ENCODE measurements around the gene IFNA6. TPM values are rescaled to one million over a fixed set of nuclear protein-coding genes. Genes with fewer than 3 reads are reported as not detected.
"Not testable (repeated sequence)": the region's sequence is repeated elsewhere in the genome, so short reads cannot be mapped to it uniquely, and the experiment has no call there.

Gene IFNA6
- total RNA-seq, 2 experiments from 2014 or later = not detected

- H3K4me3 Mint-ChIP-seq; ATAC-seq; intact Hi-C loops (cut with DNase I, micrococcal nuclease); H3K27ac Mint-ChIP-seq; DNase-seq; POLR2A ChIA-PET; H3K9me3 Mint-ChIP-seq (ENCODE audit: low read depth); H3K4me1 Mint-ChIP-seq; CTCF ChIA-PET; H3K36me3 Mint-ChIP-seq (ENCODE audit: low read depth): not testable (repeated sequence)
- peaks cover 31% of the 10 kb centered on the region for H3K27me3 Mint-ChIP-seq
Measured at GRCh38 chr9:21367169-21367568, 16.5 kb upstream of the IFNA6 start.

GRCh38 chr9:21362287-21362686, 11.6 kb upstream of the IFNA6 start:
- H3K27ac Mint-ChIP-seq = no peak overlapping the region
- peaks cover 21% of the 10 kb centered on the region for H3K27me3 Mint-ChIP-seq
- DNase-seq (no peak), ATAC-seq (no peak)
- ChIA-PET CTCF (no interaction called here), POLR2A (no interaction called here)
- H3K4me3 Mint-ChIP-seq = no peak overlapping the region
- H3K36me3 Mint-ChIP-seq (ENCODE audit: low read depth) = no peaks in the 10 kb centered on the region
- H3K9me3 Mint-ChIP-seq (ENCODE audit: low read depth) = no peaks in the 10 kb centered on the region
- intact Hi-C loops (cut with DNase I, micrococcal nuclease) = no loop called here
- H3K4me1 Mint-ChIP-seq = peaks cover 14% of the 10 kb centered on the region

- DNase-seq = peak; percentile 40
- peak; percentile 94 for ATAC-seq
Measured at GRCh38 chr9:21357479-21358460, 7.1 kb upstream of the IFNA6 start.

DNA sequence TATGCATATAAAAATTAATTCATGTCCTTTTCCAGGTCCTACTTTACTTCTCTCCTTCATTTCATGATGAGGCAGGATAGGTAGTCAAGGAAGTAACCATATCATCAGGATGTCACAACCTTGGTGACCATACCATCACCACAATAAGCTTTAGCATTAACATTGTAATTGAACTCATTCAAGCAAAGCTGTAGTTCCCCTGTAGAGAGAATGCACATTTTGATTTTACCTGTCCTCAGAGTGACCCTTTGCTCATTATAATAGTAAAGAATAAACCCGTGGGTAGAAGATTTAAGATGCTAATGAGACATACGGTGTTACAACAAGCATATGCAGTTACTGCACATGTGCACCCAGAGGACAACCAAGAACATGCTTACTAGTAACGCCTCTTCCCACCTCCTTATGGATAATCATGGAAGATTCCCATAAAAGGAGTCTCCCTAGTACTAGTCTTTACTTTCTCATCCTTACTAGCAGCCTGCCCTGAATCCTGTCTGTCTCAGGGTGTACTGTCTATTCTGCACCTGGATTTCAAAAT, 2.2 kb downstream of the IFNA6 start:
- Mint-ChIP-seq H3K9me3 (ENCODE audit: low read depth) (no peaks in the 10 kb centered on the region), H3K4me1 (no peaks in the 10 kb centered on the region), H3K4me3 (no peak overlapping the region), H3K27me3 (peaks cover 30% of the 10 kb centered on the region), H3K36me3 (ENCODE audit: low read depth) (peaks cover 1% of the 10 kb centered on the region), H3K27ac (no peak overlapping the region)
- intact Hi-C loops (cut with DNase I, micrococcal nuclease) = no loop called here
- ChIA-PET CTCF (interaction anchor here (0.7 to 1.8 kb wide), 3 partner anchors 12 to 19 kb away, joined by 3 to 4 read pairs (median 3); no protein-coding TSS in a partner anchor), POLR2A (no interaction called here)
- no peak for ATAC-seq
- DNase-seq = no peak

More at GRCh38 chr9:21357479-21358460, 7.1 kb upstream of the IFNA6 start:
- CTCF ChIA-PET = interaction anchor here (1.1 to 1.9 kb wide), 6 partner anchors 14 to 77 kb away, joined by 3 to 8 read pairs (median 4); no protein-coding TSS in a partner anchor
- H3K27ac Mint-ChIP-seq = peak overlapping the region; percentile 70
- peak overlapping the region; percentile 35 for H3K4me3 Mint-ChIP-seq
- peaks cover 18% of the 10 kb centered on the region for H3K27me3 Mint-ChIP-seq
- peaks cover 19% of the 10 kb centered on the region for H3K4me1 Mint-ChIP-seq
- peaks cover 8% of the 10 kb centered on the region for H3K9me3 Mint-ChIP-seq (ENCODE audit: low read depth)
- intact Hi-C loops (cut with DNase I, micrococcal nuclease) = loop anchor here (1.0 to 10.0 kb wide), 9 partner anchors 22 to 697 kb away; partner anchors contain the start of gene KLHL9 (in 2 of the 2)
- POLR2A ChIA-PET = no interaction called here
- H3K36me3 Mint-ChIP-seq (ENCODE audit: low read depth) = peaks cover 9% of the 10 kb centered on the region

DNA sequence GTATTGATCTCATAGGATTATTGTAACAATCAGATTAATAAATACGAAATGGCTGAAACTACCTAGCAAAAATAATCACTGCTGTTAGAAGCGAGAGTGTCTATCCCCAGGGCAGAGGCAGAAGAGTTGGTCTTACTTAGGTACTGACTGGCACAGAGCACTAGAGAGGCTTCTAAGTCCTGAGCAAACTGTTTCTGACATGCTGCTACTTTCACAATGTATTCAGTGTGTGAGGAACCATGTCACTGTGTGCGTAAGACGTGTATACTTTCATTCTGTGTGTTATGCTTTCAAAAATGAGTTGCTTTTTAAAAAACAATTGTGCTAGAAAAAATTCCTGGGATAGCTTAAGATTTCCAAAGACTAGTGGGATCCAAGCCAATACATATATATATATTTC, 10.0 kb downstream of the IFNA6 start:
- peaks cover 9% of the 10 kb centered on the region for H3K4me1 Mint-ChIP-seq
- H3K4me3 Mint-ChIP-seq = no peak overlapping the region
- POLR2A ChIA-PET = no interaction called here
- H3K9me3 Mint-ChIP-seq (ENCODE audit: low read depth) = no peaks in the 10 kb centered on the region
- H3K36me3 Mint-ChIP-seq (ENCODE audit: low read depth) = no peaks in the 10 kb centered on the region
- CTCF ChIA-PET = interaction anchor here (1.1 kb wide), 1 partner anchor 113 kb away, joined by 3 read pairs; no protein-coding TSS in a partner anchor
- ATAC-seq = no peak
- peaks cover 25% of the 10 kb centered on the region for H3K27me3 Mint-ChIP-seq
- no peak overlapping the region for H3K27ac Mint-ChIP-seq
- DNase-seq = no peak
- intact Hi-C loops (cut with DNase I, micrococcal nuclease) = no loop called here

GRCh38 chr9:21336457-21336856, 14.2 kb downstream of the IFNA6 start:
- H3K4me1 Mint-ChIP-seq = peaks cover 37% of the 10 kb centered on the region
- CTCF ChIA-PET = interaction anchor here (0.6 to 1.1 kb wide), 6 partner anchors 10 to 127 kb away, joined by 3 to 10 read pairs (median 4); no protein-coding TSS in a partner anchor
- no peak for ATAC-seq
- intact Hi-C loops (cut with DNase I, micrococcal nuclease) = loop anchor here (10.0 kb wide), 2 partner anchors 348 to 668 kb away; partner anchors contain the start of gene CDKN2B (in 1 of the 2)
- H3K9me3 Mint-ChIP-seq (ENCODE audit: low read depth) = no peaks in the 10 kb centered on the region
- DNase-seq = no peak
- no peak overlapping the region for H3K27ac Mint-ChIP-seq
- peak overlapping the region; percentile 86 for H3K4me3 Mint-ChIP-seq
- peaks cover 19% of the 10 kb centered on the region for H3K36me3 Mint-ChIP-seq (ENCODE audit: low read depth)
- POLR2A ChIA-PET = no interaction called here
- H3K27me3 Mint-ChIP-seq = peaks cover 7% of the 10 kb centered on the region

DNA sequence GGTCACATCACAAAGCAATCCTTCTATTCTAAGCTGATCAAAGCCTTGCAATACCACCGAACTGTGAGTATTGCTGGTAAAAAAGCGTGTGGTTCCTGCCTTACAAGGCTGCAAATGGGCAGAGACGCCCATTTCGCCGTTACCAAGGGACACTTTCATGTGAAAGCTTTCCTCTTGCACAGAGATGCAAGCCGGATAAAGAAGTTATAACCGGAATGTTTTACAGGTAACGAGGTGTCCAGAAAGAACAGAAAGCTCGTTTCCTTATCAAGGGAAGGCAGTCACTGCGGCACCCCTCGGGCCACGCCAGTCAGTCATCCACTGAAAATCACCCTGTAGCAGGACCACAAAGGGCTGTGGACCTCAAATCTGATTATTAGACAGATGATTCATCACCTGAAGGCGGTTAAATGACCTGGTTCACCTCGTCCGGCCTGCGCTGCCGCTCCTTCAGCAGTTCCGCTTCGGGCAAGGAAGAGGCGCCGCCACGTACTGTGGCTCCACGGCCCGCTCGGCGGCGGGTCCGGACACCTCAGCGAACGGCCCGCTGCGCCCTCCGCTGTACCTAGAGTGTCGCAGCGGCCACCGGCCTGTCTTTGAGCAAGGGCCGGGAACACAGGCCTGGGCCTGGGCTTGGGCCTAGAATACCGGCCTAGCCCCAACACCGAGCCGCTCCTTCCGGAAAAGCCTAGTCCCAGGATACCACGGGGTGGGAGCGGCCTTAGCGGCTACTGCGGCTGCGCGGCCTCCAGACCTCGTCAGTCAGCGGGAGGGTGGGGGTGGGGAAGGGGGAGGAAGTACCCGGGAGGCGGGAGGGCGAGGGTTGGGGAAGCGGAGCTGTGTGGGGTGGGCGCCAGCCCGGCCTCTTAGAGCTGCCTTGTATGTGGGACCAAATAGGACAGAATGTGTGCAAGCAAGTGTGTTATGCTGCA, 15.7 kb downstream of the IFNA6 start, which contains the start of gene KLHL9:
Gene KLHL9 (minus strand): TSS at position 704 of the 932 bp plus-strand sequence. CDS start 545 bp downstream, at position 159.
- Mint-ChIP-seq H3K4me1 (peaks cover 49% of the 10 kb centered on the region), H3K9me3 (ENCODE audit: low read depth) (no peaks in the 10 kb centered on the region), H3K27me3 (peaks cover 4% of the 10 kb centered on the region), H3K4me3 (peak within 1 kb of the TSS; percentile 86), H3K27ac (peak within 1 kb of the TSS; percentile 89), H3K36me3 (ENCODE audit: low read depth) (peaks cover 25% of the 10 kb centered on the region)
- ChIA-PET CTCF (interaction anchor here (0.5 to 3.2 kb wide), 15 partner anchors 9 to 230 kb away, joined by 3 to 24 read pairs (median 4); no protein-coding TSS in a partner anchor), POLR2A (no interaction called here)
- intact Hi-C loops (cut with DNase I, micrococcal nuclease) = loop anchor here (1.0 to 10.0 kb wide), 8 partner anchors 22 to 670 kb away; partner anchors contain the start of genes MTAP (in 2 of the 2) and CDKN2B (in 1 of the 2)
- DNase-seq = peak; percentile 94
- ATAC-seq = peak; percentile 94

GRCh38 chr9:21333226-21333625, 17.5 kb downstream of the IFNA6 start:
- POLR2A ChIA-PET = no interaction called here
- H3K27me3 Mint-ChIP-seq = peaks cover 3% of the 10 kb centered on the region
- H3K9me3 Mint-ChIP-seq (ENCODE audit: low read depth) = no peaks in the 10 kb centered on the region
- H3K27ac Mint-ChIP-seq = peak overlapping the region; percentile 28
- peak overlapping the region; percentile 86 for H3K4me3 Mint-ChIP-seq
- ATAC-seq (no peak), DNase-seq (no peak)
- intact Hi-C loops (cut with DNase I, micrococcal nuclease) = loop anchor here (5.0 to 10.0 kb wide), 4 partner anchors 229 to 672 kb away; partner anchors contain the start of genes CDKN2B (in 1 of the 2) and MTAP (in 1 of the 2)
- H3K4me1 Mint-ChIP-seq = peaks cover 60% of the 10 kb centered on the region
- CTCF ChIA-PET = interaction anchor here (0.9 to 3.2 kb wide), 6 partner anchors 8 to 461 kb away, joined by 3 to 24 read pairs (median 7); no protein-coding TSS in a partner anchor
- H3K36me3 Mint-ChIP-seq (ENCODE audit: low read depth) = peaks cover 28% of the 10 kb centered on the region

- Mint-ChIP-seq H3K4me1 (peaks cover 68% of the 10 kb centered on the region), H3K27me3 (no peaks in the 10 kb centered on the region), H3K27ac (peak overlapping the region; percentile 10), H3K9me3 (ENCODE audit: low read depth) (no peaks in the 10 kb centered on the region), H3K4me3 (peak overlapping the region; percentile 27), H3K36me3 (ENCODE audit: low read depth) (peaks cover 28% of the 10 kb centered on the region)
- intact Hi-C loops (cut with DNase I, micrococcal nuclease) = loop anchor here (5.0 to 10.0 kb wide), 4 partner anchors 230 to 673 kb away; partner anchors contain the start of genes CDKN2B (in 1 of the 2) and MTAP (in 1 of the 2)
- CTCF ChIA-PET = interaction anchor here (0.8 to 1.9 kb wide), 7 partner anchors 9 to 463 kb away, joined by 3 to 8 read pairs (median 3); no protein-coding TSS in a partner anchor
- ATAC-seq = no peak
- POLR2A ChIA-PET = no interaction called here
- no peak for DNase-seq
Measured at GRCh38 chr9:21331676-21332402, 18.8 kb downstream of the IFNA6 start.
